ENCODE results near the gene ALG8.

GRCh38 chr11:78170413-78170812, 31.0 kb upstream of the ALG8 start:
- TF ChIP-seq EZH2 (IDR thresholded peaks at IDR 0.05; ENCODE audit: low read length), result no peak
- TF ChIP-seq, protein P1, sequence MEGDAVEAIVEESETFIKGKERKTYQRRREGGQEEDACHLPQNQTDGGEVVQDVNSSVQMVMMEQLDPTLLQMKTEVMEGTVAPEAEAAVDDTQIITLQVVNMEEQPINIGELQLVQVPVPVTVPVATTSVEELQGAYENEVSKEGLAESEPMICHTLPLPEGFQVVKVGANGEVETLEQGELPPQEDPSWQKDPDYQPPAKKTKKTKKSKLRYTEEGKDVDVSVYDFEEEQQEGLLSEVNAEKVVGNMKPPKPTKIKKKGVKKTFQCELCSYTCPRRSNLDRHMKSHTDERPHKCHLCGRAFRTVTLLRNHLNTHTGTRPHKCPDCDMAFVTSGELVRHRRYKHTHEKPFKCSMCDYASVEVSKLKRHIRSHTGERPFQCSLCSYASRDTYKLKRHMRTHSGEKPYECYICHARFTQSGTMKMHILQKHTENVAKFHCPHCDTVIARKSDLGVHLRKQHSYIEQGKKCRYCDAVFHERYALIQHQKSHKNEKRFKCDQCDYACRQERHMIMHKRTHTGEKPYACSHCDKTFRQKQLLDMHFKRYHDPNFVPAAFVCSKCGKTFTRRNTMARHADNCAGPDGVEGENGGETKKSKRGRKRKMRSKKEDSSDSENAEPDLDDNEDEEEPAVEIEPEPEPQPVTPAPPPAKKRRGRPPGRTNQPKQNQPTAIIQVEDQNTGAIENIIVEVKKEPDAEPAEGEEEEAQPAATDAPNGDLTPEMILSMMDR (optimal IDR thresholded peaks at IDR 0.05 in 1 of 3, IDR thresholded peaks at IDR 0.05 in 1 of 3, conservative IDR thresholded peaks at IDR 0.05 in 1 of 3; ENCODE audit: extremely low read depth in 1 of 3, insufficient read depth in 2 of 3, low read length in 3 of 3), result no peak

Measured in keratinocyte (primary cell).